ENCODE data around the gene LIM2. TPM values are rescaled to one million over a fixed set of nuclear protein-coding genes. Genes with fewer than 3 reads are reported as not detected.

The LIM2 gene
- total and polyA plus RNA-seq, 2 of the 8 experiments (the other 6 are each of a cell fraction or from before 2014, with no cell fraction given): not detected

DNA sequence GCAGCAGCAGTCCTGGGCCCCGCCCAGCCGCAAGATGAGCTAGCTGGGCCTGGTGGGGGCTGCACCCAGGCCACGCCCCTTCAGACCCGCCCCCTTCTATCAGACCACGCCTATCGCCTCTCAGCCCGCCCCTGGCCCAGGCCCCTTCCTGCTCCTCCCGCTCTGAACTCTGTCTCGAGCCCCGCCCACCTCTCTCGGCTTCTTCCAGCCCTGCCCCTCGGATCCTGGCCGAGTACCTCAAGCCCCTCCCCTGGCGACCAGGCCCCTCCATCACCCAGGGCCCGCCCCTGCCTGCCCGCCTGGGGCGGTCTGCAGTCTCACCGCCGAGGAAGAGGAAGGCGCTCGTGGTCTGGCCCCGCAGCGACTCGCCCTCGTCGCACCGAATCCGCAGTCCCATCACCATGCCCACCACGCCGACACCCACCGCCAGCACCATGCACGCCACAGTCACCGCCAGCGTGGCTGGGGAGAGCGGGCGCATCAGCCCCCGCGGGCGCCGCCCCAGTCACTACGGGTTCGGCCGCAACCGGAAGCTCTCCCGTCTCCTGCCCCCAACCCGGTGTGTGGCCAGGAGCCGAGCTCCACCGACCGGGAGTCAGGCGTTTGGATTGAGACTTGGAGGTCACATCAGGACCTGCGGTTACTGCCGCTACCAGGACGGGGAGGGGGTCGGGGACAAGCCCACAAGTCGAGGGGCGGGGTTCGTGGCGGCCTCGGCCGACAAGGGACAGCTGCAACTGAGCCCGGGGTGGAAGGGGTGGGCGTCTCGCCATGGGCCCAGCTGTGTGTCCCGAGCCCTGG is 20.0 kb downstream of the LIM2 start:
- CTCF ChIA-PET (ENCODE audit: partially characterized antibody): interaction anchor here (0.7 to 2.3 kb wide), 13 partner anchors 11 to 209 kb away, joined by 3 to 7 read pairs (median 4); partner anchors contain the start of genes LIM2, SIGLEC10 and VSIG10L
- H4K91ac ChIP-seq (replicated peaks; ENCODE audit: insufficient read length, low read length): peak overlapping the region; percentile 100
- H3K9me3 ChIP-seq (ENCODE audit: insufficient read depth in 2 of 2, low read depth in 1 of 2, low read length in 1 of 2): no peaks in the 10 kb centered on the region
- TF ChIP-seq EZH2 (IDR thresholded peaks at IDR 0.05; ENCODE audit: low read depth, low read length, severe bottlenecking): no peak
- TF ChIP-seq KDM4A (IDR thresholded peaks at IDR 0.05; ENCODE audit: low read depth, low read length, severe bottlenecking): peak; percentile 90
- TF ChIP-seq SP1 (IDR thresholded peaks at IDR 0.05; ENCODE audit: low read depth, low read length): peak; percentile 78
- 0 out of 2 replicates have a peak, but pooled peaks have one; percentile 9 for TF ChIP-seq TAF1 (IDR thresholded peaks at IDR 0.05; ENCODE audit: low read depth, low read length)
- TF ChIP-seq, protein P1, sequence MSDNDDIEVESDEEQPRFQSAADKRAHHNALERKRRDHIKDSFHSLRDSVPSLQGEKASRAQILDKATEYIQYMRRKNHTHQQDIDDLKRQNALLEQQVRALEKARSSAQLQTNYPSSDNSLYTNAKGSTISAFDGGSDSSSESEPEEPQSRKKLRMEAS (IDR thresholded peaks at IDR 0.05): peak; percentile 74
- TF ChIP-seq SIX5 (IDR thresholded peaks at IDR 0.05; ENCODE audit: low read depth, low read length): no peak
- TF ChIP-seq TBP (IDR thresholded peaks at IDR 0.05; ENCODE audit: low read depth, low read length): peak; percentile 54; the same call in 1 of the 2 replicates
- TF ChIP-seq POLR2A (IDR thresholded peaks at IDR 0.05; ENCODE audit: control extremely low read depth in 1 of 2, low read depth in 2 of 2, low read length in 2 of 2): peak in 1 of 2 experiments; percentile 50; a peak in 1 of 3 replicates
- TF ChIP-seq ASH2L (IDR thresholded peaks at IDR 0.05; ENCODE audit: low read length): peak; percentile 64
- TF ChIP-seq RAD21 (IDR thresholded peaks at IDR 0.05 in 1 of 2, conservative IDR thresholded peaks at IDR 0.05 in 1 of 2; ENCODE audit: low read depth in 2 of 2, low read length in 2 of 2): no peak
- TF ChIP-seq RBBP5 (IDR thresholded peaks at IDR 0.05; ENCODE audit: borderline replicate concordance, low read depth, low read length): peak; percentile 53; the same call in 1 of the 2 replicates

More for the DNA sequence above, 20.0 kb downstream of the LIM2 start:
- Histone ChIP-seq H3K27ac (ENCODE audit: low read depth, low read length) (peak overlapping the region; percentile 50; the same call in 1 of the 2 replicates), H3K56ac (replicated peaks; ENCODE audit: insufficient read length, low read depth, low read length) (peak overlapping the region; percentile 67), H2BK20ac (ENCODE audit: low read length) (no peak overlapping the region), H3K23me2 (ENCODE audit: low read depth, low read length) (peaks cover 18% of the 10 kb centered on the region), H2BK12ac (ENCODE audit: low read depth, low read length) (no peak overlapping the region), H2AFZ (ENCODE audit: low read length) (peak overlapping the region; percentile 95; the same call in 1 of the 2 replicates), H3K4ac (replicated peaks; ENCODE audit: insufficient read length, low read depth, low read length) (peak overlapping the region; percentile 93), H3K4me2 (ENCODE audit: insufficient read depth in 1 of 2, low read depth in 2 of 2, low read length in 2 of 2) (peak overlapping the region; percentile 75 to 87), H3K18ac (ENCODE audit: extremely low read depth, low read length) (peak overlapping the region; percentile 98), H2BK120ac (replicated peaks; ENCODE audit: low read depth, low read length) (peak overlapping the region; percentile 72), H4K8ac (ENCODE audit: extremely low read depth, insufficient read depth, low read length) (peak overlapping the region; percentile 93), H3K9ac (replicated peaks in 1 of 4; ENCODE audit: extremely low read depth in 1 of 4, low read depth in 3 of 4, low read length in 3 of 4) (peak overlapping the region in 3 of 4 experiments; percentile 35 to 62 (median 56); a peak in 5 of 7 replicates), H2BK5ac (ENCODE audit: low read depth, low read length) (peak overlapping the region; percentile 99), H4K5ac (ENCODE audit: insufficient read length, low read depth, low read length) (peak overlapping the region; percentile 99), H3K27me3 (replicated peaks in 1 of 4; ENCODE audit: control insufficient read depth in 3 of 4, extremely low read depth in 1 of 4, insufficient read depth in 3 of 4, low read length in 3 of 4) (no peaks in the 10 kb centered on the region; a peak in 2 of 7 replicates), H4K20me1 (replicated peaks in 1 of 2; ENCODE audit: control insufficient read depth in 1 of 2, insufficient read depth in 2 of 2, low read length in 2 of 2) (no peaks in the 10 kb centered on the region), H3K4me3 (ENCODE audit: extremely low read depth in 1 of 4, insufficient read depth in 2 of 4, low read depth in 3 of 4, low read length in 4 of 4) (peak overlapping the region; percentile 79 to 97 (median 90)), H3K4me1 (replicated peaks in 1 of 4; ENCODE audit: control insufficient read depth in 3 of 4, insufficient read depth in 4 of 4, low read length in 3 of 4) (peaks cover under 1 to 18% (median 11%) of the 10 kb centered on the region in 4 experiments), H3K79me2 (ENCODE audit: control insufficient read depth in 1 of 2, insufficient read depth in 2 of 2, low read length in 2 of 2) (no peaks in the 10 kb centered on the region), H3K79me1 (ENCODE audit: low read depth, low read length) (no peaks in the 10 kb centered on the region), H3K36me3 (ENCODE audit: control insufficient read depth in 2 of 4, insufficient read depth in 4 of 4, low read length in 3 of 4) (no peaks in the 10 kb centered on the region), H2AK5ac (ENCODE audit: low read depth, low read length) (peak overlapping the region; percentile 48; the same call in 1 of the 2 replicates), H3K23ac (ENCODE audit: insufficient read length) (no peak overlapping the region), H3K14ac (ENCODE audit: insufficient read length) (no peak overlapping the region), H2BK15ac (ENCODE audit: low read length) (peak overlapping the region; percentile 99; the same call in 1 of the 2 replicates)
- FAIRE-seq (no peak), DNase-seq (ENCODE audit: low read depth in 1 of 2, low spot score in 2 of 2) (peak; percentile 98 to 100)
- POLR2A ChIA-PET (ENCODE audit: partially characterized antibody): interaction anchor here (0.6 to 1.8 kb wide), 15 partner anchors 9 to 607 kb away, joined by 3 to 9 read pairs (median 4); partner anchors contain the start of genes C19orf84, LIM2 and VSIG10L
- WGBS, 2 experiments (ENCODE audit: extremely low coverage in 1 of 2, insufficient coverage in 1 of 2, insufficient read length in 1 of 2, insufficient replicate concordance in 2 of 2, low coverage in 1 of 2, low lambda C conversion rate in 2 of 2, missing lambda C conversion rate in 1 of 2): 2% methylated on average over 50 of the region's 64 CpGs; no CpG with 5 or more reads in 1 of the 2 experiments

Data from H1 (cell line).